Measurements from ENCODE around the gene ATG13. TPM values are rescaled to one million over a fixed set of nuclear protein-coding genes. Genes with fewer than 3 reads are reported as not detected.

The ATG13 gene
- total RNA-seq, 1 experiment from 2014 or later, result 44.4 TPM

GRCh38 chr11:46672381-46672839 lies 55.1 kb downstream of the ATG13 start:
- no peak for DNase-seq (ENCODE audit: extremely low read depth, low read depth)

- no peak for DNase-seq (ENCODE audit: extremely low read depth, low read depth)
These were observed 56.5 kb downstream of the ATG13 start for GRCh38 chr11:46673713-46674462.

- no peak for DNase-seq (ENCODE audit: extremely low read depth, low read depth)
These were observed 57.3 kb downstream of the ATG13 start for GRCh38 chr11:46674463-46675287.

- DNase-seq (ENCODE audit: extremely low read depth, low read depth), result no peak
These were observed 58.0 kb downstream of the ATG13 start for GRCh38 chr11:46675288-46675851.

GRCh38 chr11:46675949-46676348 lies 58.6 kb downstream of the ATG13 start:
- DNase-seq (ENCODE audit: extremely low read depth, low read depth), result no peak

GRCh38 chr11:46676436-46677158 lies 59.2 kb downstream of the ATG13 start:
- DNase-seq (ENCODE audit: extremely low read depth, low read depth), result no peak

GRCh38 chr11:46677169-46677568 lies 59.8 kb downstream of the ATG13 start:
- no peak for DNase-seq (ENCODE audit: extremely low read depth, low read depth)

GRCh38 chr11:46677991-46678740 lies 60.8 kb downstream of the ATG13 start:
- no peak for DNase-seq (ENCODE audit: extremely low read depth, low read depth)

- no peak for DNase-seq (ENCODE audit: extremely low read depth, low read depth)
These were observed 61.4 kb downstream of the ATG13 start for GRCh38 chr11:46678741-46679130.

- no peak for DNase-seq (ENCODE audit: extremely low read depth, low read depth)
These were observed 62.1 kb downstream of the ATG13 start for GRCh38 chr11:46679241-46680163.

GRCh38 chr11:46680164-46680760 lies 62.9 kb downstream of the ATG13 start:
- DNase-seq (ENCODE audit: extremely low read depth, low read depth), result no peak

- DNase-seq (ENCODE audit: extremely low read depth, low read depth), result no peak
These were observed 63.5 kb downstream of the ATG13 start for GRCh38 chr11:46680815-46681214.

- DNase-seq (ENCODE audit: extremely low read depth, low read depth), result no peak
These were observed 64.5 kb downstream of the ATG13 start for GRCh38 chr11:46681814-46682213.

GRCh38 chr11:46682773-46683752 lies 65.7 kb downstream of the ATG13 start:
- no peak for DNase-seq (ENCODE audit: extremely low read depth, low read depth)

GRCh38 chr11:46684367-46684766 lies 67.0 kb downstream of the ATG13 start:
- DNase-seq (ENCODE audit: extremely low read depth, low read depth), result no peak

- no peak for DNase-seq (ENCODE audit: extremely low read depth, low read depth)
These were observed 69.8 kb downstream of the ATG13 start for GRCh38 chr11:46686886-46687795.
